ENCODE results near the gene AURKA.

GRCh38 chr20:56373942-56374341 is 18.1 kb downstream of the AURKA start:
- TF ChIP-seq, protein P1, sequence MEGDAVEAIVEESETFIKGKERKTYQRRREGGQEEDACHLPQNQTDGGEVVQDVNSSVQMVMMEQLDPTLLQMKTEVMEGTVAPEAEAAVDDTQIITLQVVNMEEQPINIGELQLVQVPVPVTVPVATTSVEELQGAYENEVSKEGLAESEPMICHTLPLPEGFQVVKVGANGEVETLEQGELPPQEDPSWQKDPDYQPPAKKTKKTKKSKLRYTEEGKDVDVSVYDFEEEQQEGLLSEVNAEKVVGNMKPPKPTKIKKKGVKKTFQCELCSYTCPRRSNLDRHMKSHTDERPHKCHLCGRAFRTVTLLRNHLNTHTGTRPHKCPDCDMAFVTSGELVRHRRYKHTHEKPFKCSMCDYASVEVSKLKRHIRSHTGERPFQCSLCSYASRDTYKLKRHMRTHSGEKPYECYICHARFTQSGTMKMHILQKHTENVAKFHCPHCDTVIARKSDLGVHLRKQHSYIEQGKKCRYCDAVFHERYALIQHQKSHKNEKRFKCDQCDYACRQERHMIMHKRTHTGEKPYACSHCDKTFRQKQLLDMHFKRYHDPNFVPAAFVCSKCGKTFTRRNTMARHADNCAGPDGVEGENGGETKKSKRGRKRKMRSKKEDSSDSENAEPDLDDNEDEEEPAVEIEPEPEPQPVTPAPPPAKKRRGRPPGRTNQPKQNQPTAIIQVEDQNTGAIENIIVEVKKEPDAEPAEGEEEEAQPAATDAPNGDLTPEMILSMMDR (IDR thresholded peaks at IDR 0.05): no peak
- no peak for TF ChIP-seq POLR2A (IDR thresholded peaks at IDR 0.05)
